Activated CD8-positive, alpha-beta memory T cell treated with anti-CD3 and anti-CD28 coated beads, Interleukin-2, amount 50 U/mL, for 48 hours (primary cell): ENCODE results near the gene GPR31.

Experiments
- DNase-seq: peaks from one replicate; pipeline ENCODE4 v3.0.0-alpha.2; 2020

GPR31 gene

GRCh38 chr6:167137081-167137480 is 20.7 kb downstream of the GPR31 start:
- DNase-seq: no peak

DNA sequence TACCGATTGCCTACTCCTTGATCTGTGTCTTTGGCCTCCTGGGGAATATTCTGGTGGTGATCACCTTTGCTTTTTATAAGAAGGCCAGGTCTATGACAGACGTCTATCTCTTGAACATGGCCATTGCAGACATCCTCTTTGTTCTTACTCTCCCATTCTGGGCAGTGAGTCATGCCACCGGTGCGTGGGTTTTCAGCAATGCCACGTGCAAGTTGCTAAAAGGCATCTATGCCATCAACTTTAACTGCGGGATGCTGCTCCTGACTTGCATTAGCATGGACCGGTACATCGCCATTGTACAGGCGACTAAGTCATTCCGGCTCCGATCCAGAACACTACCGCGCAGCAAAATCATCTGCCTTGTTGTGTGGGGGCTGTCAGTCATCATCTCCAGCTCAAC is 21.4 kb downstream of the GPR31 start:
- no peak for DNase-seq

DNA sequence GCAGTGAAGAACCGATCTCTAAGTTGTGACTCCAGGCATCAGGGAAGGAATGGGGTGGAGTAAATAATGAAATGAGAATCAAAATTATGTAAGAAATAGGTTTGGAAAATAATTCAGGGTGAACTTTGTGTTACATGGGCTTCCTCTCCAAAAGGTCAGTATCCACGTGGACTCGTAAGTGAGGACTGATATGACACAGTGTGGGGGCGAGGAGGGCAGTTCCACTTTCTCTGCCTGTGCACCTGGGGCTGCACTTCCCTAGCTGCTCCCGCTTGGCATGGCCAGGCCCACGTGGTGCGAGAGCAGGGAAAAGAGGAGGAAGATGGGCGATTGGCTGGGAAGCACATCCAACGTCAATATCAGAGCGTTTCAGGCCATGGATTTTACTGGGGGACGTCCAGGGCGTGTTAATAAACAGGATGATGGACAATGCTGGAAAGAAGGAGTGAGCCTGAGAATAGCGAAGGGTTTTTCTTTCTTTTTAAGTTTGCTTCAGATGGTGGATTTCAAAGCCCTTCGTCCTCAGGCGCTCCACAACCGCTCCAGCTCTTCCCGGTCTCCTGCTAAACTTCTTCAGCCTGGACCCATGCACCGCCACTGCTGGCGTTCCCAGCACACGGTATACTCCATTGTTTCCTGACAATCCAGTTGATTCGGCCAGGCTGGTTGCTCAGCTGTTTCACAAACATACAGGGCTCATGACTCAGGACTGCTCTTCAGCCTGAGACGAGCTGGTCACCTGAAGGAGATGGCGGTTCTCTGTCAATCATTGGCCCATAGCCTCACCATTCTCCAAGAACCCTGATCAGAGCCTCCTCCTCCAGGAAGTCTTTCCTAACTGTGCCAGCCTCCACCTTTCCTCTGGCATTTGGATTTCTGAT is 23.1 kb downstream of the GPR31 start:
- no peak for DNase-seq

GRCh38 chr6:167130712-167131684 is 26.8 kb downstream of the GPR31 start:
- DNase-seq: no peak

- no peak for DNase-seq
These were observed 27.6 kb downstream of the GPR31 start for GRCh38 chr6:167130008-167130677.

GRCh38 chr6:167129562-167129961 is 28.2 kb downstream of the GPR31 start:
- no peak for DNase-seq

- DNase-seq: no peak
These were observed 28.6 kb downstream of the GPR31 start for GRCh38 chr6:167129159-167129558.

GRCh38 chr6:167127785-167128531 is 29.8 kb downstream of the GPR31 start:
- no peak for DNase-seq

- no peak for DNase-seq
These were observed 31.9 kb downstream of the GPR31 start for GRCh38 chr6:167125855-167126349.

- DNase-seq: no peak
These were observed 32.4 kb downstream of the GPR31 start for GRCh38 chr6:167125410-167125809.

DNA sequence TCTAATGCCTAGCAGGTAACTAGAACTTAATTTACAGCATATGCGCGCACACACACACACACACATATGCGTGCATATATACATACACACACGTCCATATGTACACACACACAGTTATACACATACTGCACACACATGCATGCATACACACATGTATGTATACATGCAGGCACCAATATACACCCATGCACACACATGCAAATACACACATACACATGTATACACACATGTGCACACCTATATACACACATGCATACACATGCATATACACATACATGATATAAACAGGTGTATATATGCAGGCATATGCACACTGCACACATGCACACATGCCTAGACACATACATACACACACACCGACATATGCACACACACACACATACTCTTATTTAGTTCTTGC is 33.0 kb downstream of the GPR31 start:
- no peak for DNase-seq

DNA sequence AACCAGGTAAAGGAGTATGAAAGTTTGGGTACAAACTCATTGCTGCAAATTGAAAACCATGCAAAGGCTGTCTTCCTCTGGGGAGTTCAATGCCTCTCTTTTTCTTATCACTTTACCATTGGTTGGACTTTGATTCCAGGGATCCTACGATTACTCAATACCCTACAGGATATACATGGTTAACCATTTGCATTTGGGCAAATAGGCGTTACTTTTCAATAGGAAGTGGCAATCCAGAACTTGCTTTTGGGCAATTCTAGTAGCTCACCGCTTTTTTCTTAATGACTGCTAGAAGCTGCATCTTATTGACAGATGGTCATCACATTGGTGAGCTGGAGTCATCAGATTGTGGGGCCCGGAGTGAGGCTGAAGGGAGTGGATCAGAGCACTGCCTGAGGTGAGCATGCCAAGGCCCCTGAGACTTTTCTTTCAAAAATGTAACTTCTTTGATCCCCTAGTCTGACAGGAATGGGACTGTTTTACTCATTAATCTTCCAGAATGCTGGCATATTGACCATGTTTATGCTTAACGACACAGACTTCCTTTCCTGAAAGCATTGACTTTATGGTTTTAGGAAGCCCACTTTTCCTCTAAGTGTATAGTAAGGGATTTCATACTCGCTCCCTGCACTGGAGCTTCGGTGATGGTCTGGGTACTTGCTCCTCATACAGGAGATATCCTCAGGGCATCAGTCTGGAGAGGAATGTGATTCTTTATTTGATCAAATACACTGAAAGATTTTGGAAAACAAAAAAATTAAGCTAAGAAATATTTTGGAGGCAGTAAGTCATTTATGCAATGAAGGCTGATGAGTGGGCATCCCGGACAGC is 34.7 kb downstream of the GPR31 start, which contains the start of gene CCR6:
CCR6 (plus strand) TSS at position 270 of the 831 bp plus-strand sequence. CDS start 13,039 bp downstream, outside the sequence.
- DNase-seq: no peak

DNA sequence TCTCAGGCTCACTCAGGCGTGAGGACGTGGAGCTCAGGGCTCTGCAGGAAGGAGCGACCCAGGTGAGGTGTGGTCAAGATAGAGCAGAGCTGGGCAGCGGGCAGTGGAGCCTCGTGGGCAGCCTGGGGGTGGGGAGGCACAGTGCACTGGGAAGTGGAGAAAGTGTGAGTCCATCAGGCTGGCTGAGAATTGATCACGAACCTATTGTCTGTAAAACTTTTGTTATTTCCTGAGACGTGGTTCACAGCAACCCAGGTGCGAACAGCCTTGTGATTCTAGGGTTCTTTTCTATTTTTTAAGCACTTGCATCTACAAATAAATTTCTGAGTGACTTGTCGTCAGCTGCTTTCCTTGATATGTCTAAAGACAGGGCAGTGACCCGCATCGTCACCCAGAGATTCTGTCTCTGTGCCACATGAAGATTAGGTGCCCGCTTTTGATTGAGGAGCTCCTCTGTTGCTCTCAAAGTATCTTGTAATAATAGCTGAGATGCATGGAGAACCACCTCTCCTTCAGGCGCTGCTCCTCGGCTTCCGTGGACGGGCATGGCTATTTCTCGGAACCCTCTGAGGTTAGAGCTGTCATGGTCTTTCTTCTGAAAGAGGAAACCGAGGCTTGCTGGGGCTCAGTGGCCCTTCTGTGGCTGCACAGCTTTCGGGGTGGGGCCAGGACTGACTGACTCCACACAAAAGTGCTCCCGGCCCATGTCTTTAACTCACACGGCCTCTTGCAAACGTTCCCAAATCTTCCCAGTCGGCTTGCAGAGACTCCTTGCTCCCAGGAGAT is 35.5 kb downstream of the GPR31 start:
- no peak for DNase-seq

DNA sequence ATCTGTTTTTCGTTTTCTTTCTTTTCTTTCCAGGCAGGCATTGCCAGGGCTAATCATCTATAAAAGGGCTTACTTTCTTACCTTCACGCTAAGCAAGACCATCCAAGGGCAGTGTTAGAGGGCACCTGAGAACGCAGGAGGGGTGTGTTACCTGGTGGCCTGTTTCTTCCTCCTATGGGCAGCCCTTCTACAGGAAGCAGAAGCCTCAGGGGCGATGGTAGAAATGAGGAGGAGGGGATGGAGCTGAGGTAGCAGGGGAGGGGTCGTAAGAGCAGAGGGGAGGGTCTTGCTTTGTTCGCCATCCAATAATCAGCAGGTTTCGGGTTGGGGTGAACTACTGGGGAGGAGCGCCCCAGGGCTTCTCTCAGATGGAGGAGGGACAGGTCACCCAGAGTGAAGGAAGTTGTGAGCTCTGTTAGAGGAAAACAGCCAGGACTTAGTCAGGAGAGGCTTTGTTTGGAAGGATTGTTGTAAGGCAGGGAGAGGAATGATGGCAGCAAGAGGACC is 36.4 kb downstream of the GPR31 start:
- DNase-seq: no peak

GRCh38 chr6:167120583-167120903 is 37.2 kb downstream of the GPR31 start:
- no peak for DNase-seq

DNA sequence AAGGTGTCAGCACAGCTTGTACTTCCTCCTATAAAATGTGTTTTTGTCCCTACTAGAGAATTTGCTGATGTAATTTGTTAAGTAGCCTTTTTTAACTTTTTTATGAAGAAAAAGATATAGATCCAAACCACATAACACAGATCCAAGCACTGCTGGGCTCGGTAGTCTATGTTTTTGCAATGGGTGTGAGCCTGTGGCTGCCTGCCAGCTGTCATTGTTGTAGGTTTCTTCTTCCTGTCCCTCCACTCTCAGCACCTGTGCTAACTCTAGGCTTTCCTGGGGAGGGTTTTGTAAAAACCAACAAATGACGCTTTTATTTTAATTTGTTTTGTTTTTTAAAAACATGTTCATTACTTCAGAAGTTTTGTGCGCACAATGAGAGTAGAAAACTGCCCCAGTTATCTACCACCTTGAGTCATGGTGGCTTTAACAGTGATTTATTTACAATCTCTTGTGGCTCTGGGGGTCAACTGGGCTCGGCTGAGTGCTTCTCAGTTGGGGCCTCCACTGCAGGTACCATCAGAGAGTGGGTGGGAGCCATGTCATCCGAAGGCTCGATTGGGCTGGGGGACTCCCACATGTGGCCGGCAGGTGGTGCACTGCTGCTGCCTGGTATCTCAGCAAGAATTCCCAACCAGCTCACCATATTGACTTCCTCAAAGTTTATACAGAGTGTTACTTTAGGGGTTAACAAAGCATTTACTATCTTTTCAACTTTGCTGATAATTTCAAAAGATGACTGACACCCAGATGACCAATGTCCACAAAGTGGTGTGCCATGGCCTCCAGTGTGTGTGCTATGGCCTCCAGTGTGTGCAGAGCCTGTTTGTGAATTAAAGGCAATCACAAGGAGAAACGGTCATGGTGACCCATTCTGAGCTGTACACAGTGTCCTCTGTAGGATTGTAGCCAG is 37.9 kb downstream of the GPR31 start:
- DNase-seq: no peak

DNA sequence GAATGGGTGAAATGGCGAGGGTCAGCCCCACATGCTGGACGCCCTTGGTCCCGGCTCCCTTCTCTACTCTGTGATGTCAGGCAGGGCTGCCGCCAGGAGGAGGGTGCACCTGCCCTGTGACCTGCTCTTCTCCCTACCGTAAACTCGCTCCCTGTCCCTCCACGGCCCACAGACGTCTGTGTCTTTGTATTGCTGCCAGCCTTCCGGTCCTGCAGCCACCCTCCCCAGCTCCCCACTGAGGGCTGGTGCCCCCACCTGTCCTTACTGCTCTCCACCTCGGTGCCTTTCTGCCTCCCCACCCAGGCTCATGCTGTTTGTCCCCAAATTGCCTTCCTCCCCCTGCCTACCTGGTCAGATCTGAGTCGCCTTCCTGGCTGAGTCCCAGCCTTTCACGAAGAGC is 38.9 kb downstream of the GPR31 start:
- no peak for DNase-seq

DNA sequence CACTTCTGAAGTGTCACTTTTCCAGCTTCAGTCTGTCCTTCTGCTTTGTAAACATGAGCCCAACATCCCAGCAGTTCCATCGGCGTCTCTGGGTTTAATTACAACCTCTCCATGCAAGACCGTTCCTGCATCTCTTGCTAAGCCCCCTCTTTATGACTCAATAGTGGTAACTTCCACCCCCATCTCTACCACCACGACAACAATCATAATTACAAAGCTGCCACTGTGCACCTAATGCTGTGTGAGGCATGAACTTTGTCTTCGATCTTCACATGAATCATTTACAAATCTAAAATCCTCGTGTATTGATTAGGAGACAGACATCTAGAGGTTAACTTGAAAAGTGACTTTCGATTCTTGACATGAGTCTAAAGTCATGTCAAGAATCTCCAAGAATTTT is 39.8 kb downstream of the GPR31 start:
- DNase-seq: no peak

GRCh38 chr6:167116838-167117228 is 40.9 kb downstream of the GPR31 start:
- DNase-seq: no peak
